SK-N-SH (cell line): ENCODE data around the gene HYAL2. TPM values are rescaled to one million over a fixed set of nuclear protein-coding genes. Genes with fewer than 3 reads are reported as not detected.

Experiments
- CTCF ChIA-PET: fragments of 300-600, 350-600 bp; formaldehyde crosslinking; extraction: SDS; loops from one replicate; lab custom pipeline; 2021; lab: Yijun Ruan, JAX
- POLR2A ChIA-PET: fragments of 350-600 bp; sonication (Branson Sonifier 250); formaldehyde crosslinking; extraction: SDS; loops from one replicate; lab custom pipeline; 2020; ENCODE audit warnings: antibody characterized with exemption, inconsistent platforms; lab: Yijun Ruan, JAX
- DNase-seq: peaks from one replicate; pipeline ENCODE4 v3.0.0; 2012
- H2AFZ ChIP-seq: fragments of 200-600 bp; sonication (generic); 2 replicates; pipeline ENCODE4 v1.8.1; 2016; ENCODE audit warnings: antibody characterized with exemption, mild to moderate bottlenecking, low read depth
- H3F3A ChIP-seq: fragments of 200-600 bp; sonication (generic); replicated peaks from 2 replicates; pipeline ENCODE3; 2016; ENCODE audit warnings: antibody characterized with exemption, mild to moderate bottlenecking; ENCODE audit not compliant: insufficient read depth
- H3K27ac ChIP-seq, 2 experiments: fragments of 200-500 bp in 1 of 2; fragments of 200-600 bp in 1 of 2; sonication (Bioruptor generic) in 1 of 2; sonication (generic), shearing (Covaris generic) in 1 of 2; 2 replicates each; pipeline versions ENCODE4 v1.5.1 to v1.6.1; 2014 to 2016; ENCODE audit warnings: low read depth in 2 of 2, inconsistent platforms in 1 of 2, low read length in 1 of 2, mild to moderate bottlenecking in 1 of 2, mixed read lengths in 1 of 2
- H3K27me3 ChIP-seq: fragments of 200-600 bp; sonication (generic), shearing (Covaris generic); 2 replicates; pipeline ENCODE4 v1.6.1; 2016; ENCODE audit warnings: mixed run types; ENCODE audit not compliant: insufficient read depth
- H3K36me3 ChIP-seq, 2 experiments: fragments of 200-500 bp in 1 of 2; fragments of 200-600 bp in 1 of 2; sonication (Bioruptor generic) in 1 of 2; sonication (generic) in 1 of 2; replicated peaks in 1 of 2; 2 replicates each; pipeline versions ENCODE3 to v1.5.1; 2014 to 2016; ENCODE audit warnings: low read length in 1 of 2, mild to moderate bottlenecking in 1 of 2; ENCODE audit not compliant: insufficient read depth in 2 of 2, control insufficient read depth in 1 of 2
- H3K4me1 ChIP-seq, 2 experiments: fragments of 200-500 bp in 1 of 2; fragments of 200-600 bp in 1 of 2; sonication (Bioruptor generic) in 1 of 2; sonication (generic), shearing (Covaris generic) in 1 of 2; 2 replicates each; pipeline versions ENCODE4 v1.5.1 to v1.6.1; 2014 to 2016; ENCODE audit warnings: low read depth in 1 of 2, low read length in 1 of 2, mixed run types in 1 of 2; ENCODE audit not compliant: insufficient read depth in 2 of 2, control insufficient read depth in 1 of 2
- H3K4me2 ChIP-seq: fragments of 200-600 bp; sonication (generic), shearing (Covaris generic); 2 replicates; pipeline ENCODE4 v1.6.1; 2017; ENCODE audit warnings: mixed run types
- H3K4me3 ChIP-seq, 2 experiments: fragments of 200-500 bp in 1 of 2; fragments of 200-600 bp in 1 of 2; sonication (Bioruptor generic) in 1 of 2; sonication (generic), shearing (Covaris generic) in 1 of 2; 2 replicates each; pipeline versions ENCODE4 v1.5.1 to v1.8.1; 2014 to 2016; ENCODE audit warnings: low read depth in 2 of 2, inconsistent platforms in 1 of 2, low read length in 1 of 2, mild to moderate bottlenecking in 1 of 2, mixed read lengths in 1 of 2, moderate library complexity in 1 of 2
- H3K79me2 ChIP-seq: fragments of 200-600 bp; sonication (generic); 2 replicates; pipeline ENCODE4 v1.8.1; 2017; ENCODE audit warnings: mild to moderate bottlenecking; ENCODE audit not compliant: insufficient read depth
- H3K9ac ChIP-seq: fragments of 200-600 bp; sonication (generic); 2 replicates; pipeline ENCODE4 v1.6.1; 2017; ENCODE audit warnings: mixed run types
- H3K9me2 ChIP-seq: fragments of 200-600 bp; sonication (generic); 2 replicates; pipeline ENCODE4 v1.6.1; 2017; ENCODE audit warnings: mixed run types
- H3K9me3 ChIP-seq: fragments of 200-600 bp; sonication (generic); 2 replicates; pipeline ENCODE4 v1.6.1; 2017; ENCODE audit warnings: mixed run types, mild to moderate bottlenecking, moderate library complexity
- H4K20me1 ChIP-seq: fragments of 200-600 bp; sonication (generic); 2 replicates; pipeline ENCODE4 v1.6.1; 2017; ENCODE audit warnings: mild to moderate bottlenecking, mixed run types; ENCODE audit not compliant: insufficient read depth
- CTCF ChIP-seq: fragments of 200-600 bp; sonication (generic); IDR thresholded peaks from 2 replicates; pipeline ENCODE4 v1.6.1; 2017; ENCODE audit warnings: antibody characterized with exemption, mild to moderate bottlenecking, moderate library complexity
- ELF1 ChIP-seq: IDR thresholded peaks from 2 replicates; pipeline ENCODE4 v1.4.0; 2012
- IRF3 ChIP-seq: fragments of 150-350 bp; IDR thresholded peaks from 2 replicates; pipeline ENCODE4 v1.6.1; 2016; ENCODE audit warnings: mild to moderate bottlenecking, low read depth, low read length
- MXI1 ChIP-seq: IDR thresholded peaks from 2 replicates; pipeline ENCODE4 v1.6.1; 2012; ENCODE audit warnings: mild to moderate bottlenecking, low read depth, low read length, improper control_type of control experiment
- NRF1 ChIP-seq: IDR thresholded peaks from 2 replicates; pipeline ENCODE4 v1.6.1; 2012; ENCODE audit warnings: low read depth, mild to moderate bottlenecking, low read length
- TAF1 ChIP-seq: IDR thresholded peaks from 2 replicates; pipeline ENCODE4 v1.6.1; 2012; ENCODE audit warnings: low read depth, mild to moderate bottlenecking, low read length, moderate library complexity, borderline replicate concordance
- TCF12 ChIP-seq: IDR thresholded peaks from 2 replicates; pipeline ENCODE4 v1.4.0; 2012
- ZBTB33 ChIP-seq: IDR thresholded peaks from 2 replicates; pipeline ENCODE4 v1.4.0; 2012; ENCODE audit warnings: low read depth, borderline replicate concordance
- WGBS: methylation state at CpG from one replicate; pipeline ENCODE4 v1.1.6; 2017; ENCODE audit warnings: low lambda C conversion rate; 5-methylcytosine and 5-hydroxymethylcytosine counted together
- polyA plus RNA-seq, 3 experiments: library from polyadenylated mRNA; depleted of rRNA; stranded (reverse); fragments of >200 nt; gene quantifications; 2 replicates each; pipeline ENCODE4 v1.2.3, GENCODE V29; 2012

The HYAL2 gene
- polyA plus RNA-seq, 1 of the 3 experiments (the other 2 are of a cell fraction): 135 TPM

- no peak overlapping the region for H3K27ac ChIP-seq
- DNase-seq: no peak
- H3K4me2 ChIP-seq: no peak overlapping the region
- peaks cover 5% of the 10 kb centered on the region; the same call in 1 of the 2 replicates for H3K79me2 ChIP-seq
- H3K36me3 ChIP-seq: peaks cover 0 to 7% of the 10 kb centered on the region in 2 experiments
- peaks cover 1 to 17% of the 10 kb centered on the region in 2 experiments; a peak in 2 of 4 replicates for H3K4me1 ChIP-seq
- no peak overlapping the region for H2AFZ ChIP-seq
- ChIA-PET POLR2A (no interaction called here), CTCF (interaction anchor here (1.3 to 4.7 kb wide), 7 partner anchors 23 to 218 kb away, joined by 3 to 26 read pairs (median 6); no protein-coding TSS in a partner anchor)
- H4K20me1 ChIP-seq: no peaks in the 10 kb centered on the region
- H3K27me3 ChIP-seq: no peaks in the 10 kb centered on the region
- no peaks in the 10 kb centered on the region for H3K9me3 ChIP-seq
- no peak overlapping the region for H3K4me3 ChIP-seq
- no peak overlapping the region for H3K9ac ChIP-seq
- TF ChIP-seq ZBTB33: no peak
- no peak for TF ChIP-seq MXI1
- no peak for TF ChIP-seq TAF1
- H3F3A ChIP-seq: peaks cover 3% of the 10 kb centered on the region
- H3K9me2 ChIP-seq: no peaks in the 10 kb centered on the region
- WGBS: 92% methylated on average over 4 of the region's 13 CpGs
Measured at GRCh38 chr3:50342813-50343633, 20.5 kb upstream of the HYAL2 start.

- H3K4me2 ChIP-seq: no peak overlapping the region
- ChIA-PET CTCF (interaction anchor here (1.3 to 4.7 kb wide), 4 partner anchors 8 to 219 kb away, joined by 3 to 26 read pairs (median 5); partner anchors contain the start of gene NPRL2), POLR2A (no interaction called here)
Measured at GRCh38 chr3:50341996-50342650, 19.6 kb upstream of the HYAL2 start.

More at GRCh38 chr3:50341996-50342650, 19.6 kb upstream of the HYAL2 start:
- Histone ChIP-seq H4K20me1 (no peaks in the 10 kb centered on the region), H2AFZ (no peak overlapping the region), H3K4me1 (peaks cover 5 to 14% of the 10 kb centered on the region in 2 experiments; a peak in 2 of 4 replicates), H3K27me3 (no peaks in the 10 kb centered on the region), H3K27ac (no peak overlapping the region), H3K36me3 (no peaks in the 10 kb centered on the region), H3K9me3 (no peaks in the 10 kb centered on the region), H3F3A (no peaks in the 10 kb centered on the region), H3K4me3 (no peak overlapping the region), H3K9me2 (no peaks in the 10 kb centered on the region), H3K79me2 (peaks cover 9% of the 10 kb centered on the region; the same call in 1 of the 2 replicates), H3K9ac (no peak overlapping the region)
- 80% methylated on average over 6 of the region's 13 CpGs for WGBS
- TF ChIP-seq IRF3 (no peak), NRF1 (no peak), CTCF (no peak), TCF12 (no peak), ELF1 (no peak)
- DNase-seq: no peak
